ENCODE measurements around the gene NHS.
"Not testable (repeated sequence)": the region's sequence is repeated elsewhere in the genome, so short reads cannot be mapped to it uniquely, and the experiment has no call there.

The NHS gene

GRCh38 chrX:17553961-17554482 lies 179.0 kb downstream of the NHS start:
- no peak for DNase-seq

GRCh38 chrX:17554914-17555313 lies 179.9 kb downstream of the NHS start:
- DNase-seq = no peak

DNA sequence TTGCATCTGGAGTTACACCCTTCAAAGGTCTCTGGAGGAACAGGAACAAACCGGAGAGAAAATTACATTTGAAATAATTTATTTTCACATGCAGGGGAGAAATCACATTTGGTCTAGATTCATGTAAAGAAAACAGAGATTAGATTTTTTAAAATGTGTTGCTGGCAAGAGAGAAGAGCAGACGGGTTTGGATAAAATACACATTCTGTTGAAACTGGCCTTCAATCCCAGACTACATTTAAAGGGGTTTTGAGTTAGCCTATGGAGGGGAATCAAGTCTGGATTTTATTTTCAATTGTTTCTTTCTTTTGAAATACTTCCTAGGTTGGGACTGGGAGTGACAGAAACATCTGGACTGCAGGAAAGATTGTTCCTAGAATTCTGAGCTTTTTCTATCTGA lies 180.8 kb downstream of the NHS start:
- no peak for DNase-seq

DNA sequence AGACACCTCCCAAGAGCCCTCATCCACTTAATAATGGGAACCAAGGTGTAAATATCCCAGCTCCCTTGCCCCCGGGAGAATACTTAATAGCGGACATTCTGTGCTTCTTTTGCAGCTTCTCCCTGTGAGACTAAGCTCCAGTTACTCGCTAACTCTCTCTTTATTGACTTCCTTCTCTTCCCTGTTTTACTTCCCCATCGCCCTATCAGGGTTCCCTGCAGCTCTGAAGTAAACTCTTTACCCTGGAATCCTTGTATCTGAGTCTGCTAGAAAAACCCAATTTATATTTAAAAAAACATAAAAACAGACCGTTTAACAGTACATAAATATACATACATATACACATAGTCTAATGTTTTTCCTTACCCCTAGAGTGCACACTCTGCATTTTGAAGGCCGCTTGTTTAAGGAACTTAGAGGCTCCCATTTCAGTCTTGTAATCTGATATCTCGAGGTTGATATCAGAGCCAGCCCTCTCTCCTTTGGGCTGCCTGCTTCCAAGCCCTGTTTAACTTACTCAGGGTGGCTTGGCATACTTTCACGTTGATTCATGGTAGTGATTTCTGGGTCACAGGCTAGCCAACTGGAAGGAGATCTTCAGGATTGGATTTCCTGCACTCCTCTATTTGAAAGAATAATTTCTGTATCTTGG lies 184.9 kb downstream of the NHS start:
- DNase-seq = no peak

GRCh38 chrX:17560385-17560784 lies 185.4 kb downstream of the NHS start:
- no peak for DNase-seq

GRCh38 chrX:17563076-17563475 lies 188.1 kb downstream of the NHS start:
- no peak for DNase-seq

DNA sequence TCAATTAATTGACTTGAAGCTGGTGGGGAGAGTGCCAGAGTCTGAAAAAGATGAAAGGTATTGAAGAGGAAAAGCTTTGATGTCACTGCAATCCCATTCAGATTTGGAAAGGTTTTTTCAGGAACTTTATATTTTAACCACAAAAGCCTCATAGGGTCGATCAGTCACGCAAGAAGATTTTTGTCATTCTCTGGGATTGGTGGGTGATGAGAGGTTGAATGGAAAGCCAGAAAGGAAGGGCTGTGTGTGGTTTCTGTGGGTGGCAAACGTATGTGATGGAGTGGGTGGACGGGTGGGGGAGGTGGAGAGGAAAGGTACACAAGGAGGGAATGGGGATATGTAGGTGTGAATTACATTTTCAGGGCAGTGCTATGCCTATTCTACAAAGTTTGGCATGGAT lies 188.5 kb downstream of the NHS start:
- DNase-seq = peak in 1 of 2 experiments; percentile 10

DNA sequence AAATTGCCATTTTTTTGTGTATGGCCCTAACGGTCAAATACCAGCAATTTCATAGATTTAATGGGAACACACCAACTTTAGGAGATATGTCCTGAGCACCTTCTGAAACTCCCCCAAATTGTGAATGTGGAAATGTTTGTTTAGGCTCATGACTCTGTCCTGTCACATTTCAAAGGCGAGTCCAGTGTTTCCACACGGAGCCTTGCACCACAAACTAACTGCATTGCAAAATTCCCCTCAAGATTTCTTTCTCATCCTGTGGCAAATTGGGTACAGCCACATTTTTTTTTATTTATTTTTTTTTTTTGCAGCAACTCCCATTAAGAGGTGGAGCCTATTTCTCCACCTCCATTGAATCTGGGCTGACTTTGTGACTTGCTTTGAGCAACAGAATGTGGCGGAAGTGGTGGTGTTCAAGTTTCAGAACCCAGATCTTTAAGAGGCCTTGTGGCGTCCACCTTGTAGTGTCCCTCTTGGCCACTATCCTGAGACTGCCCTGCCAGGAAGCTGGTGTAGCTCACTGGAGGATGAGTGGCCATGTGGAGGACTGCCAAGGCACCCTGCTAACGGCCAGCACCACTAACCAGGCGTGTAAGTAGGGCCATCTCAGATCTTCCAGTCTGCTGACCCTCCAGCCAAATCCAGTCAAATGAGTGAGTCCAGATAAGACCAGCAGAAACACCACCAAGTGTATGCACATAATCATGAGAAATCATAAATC lies 189.8 kb downstream of the NHS start:
- DNase-seq = no peak

GRCh38 chrX:17566740-17567139 lies 191.7 kb downstream of the NHS start:
- no peak for DNase-seq

- DNase-seq = no peak
These were observed 192.2 kb downstream of the NHS start for GRCh38 chrX:17567187-17567586.

DNA sequence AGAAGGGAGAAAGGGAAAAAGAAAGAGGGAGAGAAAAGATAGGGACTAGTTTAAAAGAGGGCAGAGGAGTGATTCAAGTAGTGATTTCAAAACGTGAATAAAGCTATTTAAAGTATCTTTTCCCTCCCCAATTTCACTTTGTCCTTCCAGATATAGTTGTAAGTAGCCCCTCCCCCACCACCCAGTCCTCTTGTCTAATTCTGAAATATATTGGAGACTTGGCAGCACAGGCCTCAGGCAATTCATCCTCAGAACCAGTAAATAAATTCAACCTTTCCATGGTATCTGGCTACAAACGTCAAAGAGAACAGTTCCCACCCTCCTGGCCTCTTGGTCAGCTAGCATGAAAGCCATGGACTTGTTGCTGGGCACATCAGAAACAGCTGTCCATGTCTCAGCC lies 192.8 kb downstream of the NHS start:
- DNase-seq = no peak

GRCh38 chrX:17568804-17569203 lies 193.8 kb downstream of the NHS start:
- DNase-seq = not testable (repeated sequence)

DNA sequence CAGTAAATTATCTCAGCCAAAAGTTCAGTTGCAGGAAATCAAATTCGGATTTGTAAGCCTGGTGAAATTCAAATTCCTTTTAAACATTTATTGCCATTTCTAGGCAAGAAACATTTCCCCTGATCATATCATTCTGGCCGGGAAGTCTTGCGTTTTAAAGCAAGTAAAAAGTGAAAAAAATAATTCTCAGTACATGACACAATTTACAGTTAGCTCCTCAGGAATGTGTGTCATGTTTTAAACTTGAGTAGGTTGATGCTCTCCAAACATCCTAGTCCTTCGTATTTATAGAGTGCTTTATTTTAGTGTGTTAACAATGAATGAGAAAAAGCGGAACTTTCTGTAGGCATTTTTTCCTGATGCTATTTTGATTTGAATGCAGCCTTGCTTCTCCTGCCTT lies 204.0 kb downstream of the NHS start:
- no peak for DNase-seq

- DNase-seq = no peak
These were observed 205.6 kb downstream of the NHS start for GRCh38 chrX:17580539-17581152.

DNA sequence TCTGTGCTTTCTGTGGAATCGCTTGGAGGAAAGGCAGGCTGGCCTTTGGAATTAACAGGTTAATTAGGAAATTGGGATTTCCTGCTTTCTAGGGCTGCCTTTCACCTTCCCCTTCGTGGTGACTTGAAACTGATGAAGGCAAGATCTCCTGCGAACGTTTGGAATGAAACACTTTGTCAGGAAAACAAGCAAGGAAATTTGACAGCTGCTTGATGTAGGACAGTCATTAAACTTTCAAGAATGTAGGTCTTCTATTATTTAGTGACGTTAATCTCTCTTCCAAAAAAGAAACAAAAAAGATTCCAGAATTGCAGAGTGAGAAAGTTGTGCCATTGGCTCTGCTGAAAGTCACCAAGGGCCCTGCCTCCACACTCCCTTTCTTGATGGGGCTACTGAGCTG lies 206.6 kb downstream of the NHS start:
- DNase-seq = no peak

GRCh38 chrX:17584248-17584681 lies 209.3 kb downstream of the NHS start:
- DNase-seq = no peak

DNA sequence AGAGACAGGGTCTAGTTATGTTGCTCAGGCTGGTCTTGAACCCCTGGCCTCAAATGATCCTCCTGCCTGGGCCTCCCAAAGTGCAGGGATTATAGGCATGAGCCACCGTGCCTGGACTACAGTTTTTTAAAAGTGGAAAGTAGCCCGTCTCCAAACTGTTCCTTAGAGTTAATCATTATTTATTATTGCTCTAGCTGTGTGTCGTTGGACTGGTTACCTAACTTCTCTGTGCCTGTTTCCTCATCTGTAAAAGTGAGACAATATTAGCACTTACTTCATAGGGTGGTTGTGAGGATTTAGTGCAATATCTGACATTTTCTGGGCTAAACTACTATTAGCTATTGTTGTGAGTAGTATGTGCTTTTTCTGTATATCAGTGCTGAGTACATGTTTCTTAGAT lies 210.0 kb downstream of the NHS start:
- no peak for DNase-seq

GRCh38 chrX:17587366-17587765 lies 212.4 kb downstream of the NHS start:
- no peak for DNase-seq

DNA sequence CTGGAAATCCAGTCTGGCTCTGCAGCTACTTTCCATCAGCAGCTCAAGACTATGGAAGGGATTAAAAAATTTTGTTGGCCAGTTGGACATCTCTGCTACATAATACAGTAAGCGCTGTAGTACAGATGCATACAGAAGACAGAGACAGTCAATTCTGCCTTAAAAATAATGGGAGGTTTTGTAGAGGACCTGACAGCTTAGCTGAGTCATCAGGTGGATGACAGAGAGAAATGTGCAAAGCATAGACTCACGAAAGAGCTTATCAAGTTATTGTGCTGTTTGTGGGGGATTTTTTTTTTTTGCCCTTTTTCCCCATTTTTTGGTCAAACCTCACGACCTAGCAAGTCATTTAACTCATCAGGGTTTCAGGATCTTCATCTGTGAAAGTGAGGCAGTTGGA lies 213.3 kb downstream of the NHS start:
- DNase-seq = no peak

- DNase-seq = peak; percentile 1 to 9
These were observed 216.1 kb downstream of the NHS start for GRCh38 chrX:17590892-17591740.

DNA sequence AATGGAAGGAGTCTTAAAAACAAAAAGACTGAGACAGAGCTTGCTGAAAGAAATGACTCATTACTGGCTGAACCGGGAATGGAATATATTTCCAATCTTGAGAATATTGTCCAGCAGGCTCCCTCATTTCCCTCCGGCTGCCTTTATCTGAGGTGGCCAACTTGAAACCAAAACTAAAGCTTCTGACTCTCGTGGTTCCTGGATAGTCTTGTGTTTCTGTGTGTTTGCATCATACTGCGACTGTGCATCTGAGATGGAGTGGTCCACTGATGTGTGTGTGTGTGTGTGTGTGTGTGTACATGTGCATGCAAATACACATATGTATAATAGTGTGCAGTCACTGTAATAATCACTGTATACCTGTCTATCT lies 216.7 kb downstream of the NHS start:
- no peak for DNase-seq

GRCh38 chrX:17592117-17592516 lies 217.1 kb downstream of the NHS start:
- no peak for DNase-seq

DNA sequence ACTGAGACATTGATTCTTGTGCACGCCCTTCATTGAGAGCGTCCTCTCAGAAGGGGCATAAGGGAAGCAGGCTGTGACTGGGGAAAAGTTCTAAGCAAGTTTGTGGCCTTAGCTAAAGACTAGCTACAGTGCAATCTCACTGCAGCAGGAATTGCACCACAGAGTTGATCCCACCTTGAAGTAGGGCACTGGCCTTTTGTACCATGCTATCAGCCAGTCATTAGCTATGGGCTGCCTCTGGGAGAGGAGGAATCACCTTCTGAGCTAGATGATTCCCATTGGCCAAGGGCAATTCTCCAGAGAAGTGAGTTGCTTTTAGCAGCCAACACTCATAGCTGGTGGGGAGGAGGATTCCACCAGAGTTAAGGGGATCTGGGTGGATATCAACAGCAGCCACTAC lies 219.7 kb downstream of the NHS start:
- DNase-seq = no peak
